Smooth muscle cell (in vitro differentiated cells): ENCODE data around the gene MMP1. TPM values are rescaled to one million over a fixed set of nuclear protein-coding genes. Genes with fewer than 3 reads are reported as not detected.

Experiments used
- DNase-seq: peaks from one replicate; lab custom pipeline; 2025; ENCODE audit not compliant: unreplicated experiment; lab: John Stamatoyannopoulos, UW
- H2AFZ ChIP-seq: fragments of 200-600 bp; sonication (generic); 2 replicates; pipeline ENCODE4 v1.6.0; 2016; ENCODE audit warnings: antibody characterized with exemption, low read depth, mild to moderate bottlenecking
- H3F3A ChIP-seq: fragments of 200-600 bp; sonication (generic); 2 replicates; pipeline ENCODE4 v1.6.0; 2017; ENCODE audit warnings: antibody characterized with exemption, low read depth
- H3K27ac ChIP-seq: fragments of 200-600 bp; sonication (generic); 2 replicates; pipeline ENCODE4 v1.5.1; 2016; ENCODE audit warnings: low read depth, mild to moderate bottlenecking
- H3K27me3 ChIP-seq: fragments of 200-600 bp; sonication (generic); 2 replicates; pipeline ENCODE4 v1.6.1; 2016; ENCODE audit warnings: low read depth, mild to moderate bottlenecking
- H3K36me3 ChIP-seq: fragments of 200-600 bp; sonication (generic); 2 replicates; pipeline ENCODE4 v1.5.1; 2016; ENCODE audit warnings: low read depth
- H3K4me1 ChIP-seq: fragments of 200-600 bp; sonication (generic); 2 replicates; pipeline ENCODE4 v1.5.1; 2016; ENCODE audit warnings: low read depth
- H3K4me2 ChIP-seq: fragments of 200-600 bp; sonication (generic); 2 replicates; pipeline ENCODE4 v1.6.0; 2016; ENCODE audit warnings: mild to moderate bottlenecking
- H3K4me3 ChIP-seq: fragments of 200-600 bp; sonication (generic); 2 replicates; pipeline ENCODE4 v1.5.1; 2016; ENCODE audit warnings: mild to moderate bottlenecking
- H3K79me2 ChIP-seq: fragments of 200-600 bp; sonication (generic); 2 replicates; pipeline ENCODE4 v1.6.0; 2016; ENCODE audit warnings: low read depth, mild to moderate bottlenecking
- H3K9ac ChIP-seq: fragments of 200-600 bp; sonication (generic); 2 replicates; pipeline ENCODE4 v1.6.0; 2016; ENCODE audit warnings: low read depth
- H3K9me3 ChIP-seq: fragments of 200-600 bp; sonication (generic); replicated peaks from 2 replicates; pipeline ENCODE4 v1.5.1; 2016; ENCODE audit warnings: low read depth
- H4K20me1 ChIP-seq: fragments of 200-600 bp; sonication (generic); 2 replicates; pipeline ENCODE4 v1.6.0; 2016; ENCODE audit warnings: low read depth
- CTCF ChIP-seq: fragments of 200-600 bp; sonication (generic); IDR thresholded peaks from 2 replicates; pipeline ENCODE4 v1.5.1; 2017; ENCODE audit warnings: borderline replicate concordance, mild to moderate bottlenecking, antibody characterized with exemption; ENCODE audit not compliant: insufficient read depth, poor library complexity, severe bottlenecking
- WGBS: methylation state at CpG from one replicate; pipeline ENCODE4 v1.1.7; 2016; ENCODE audit warnings: low lambda C conversion rate; 5-methylcytosine and 5-hydroxymethylcytosine counted together
- polyA plus RNA-seq: library from polyadenylated mRNA; unstranded; fragments of >200 nt; fragmentation: Nextera tagmentation; extraction: Ambion mirVana; gene quantifications from 2 replicates; pipeline ENCODE4 v1.2.1, GENCODE V29; 2016
- total RNA-seq: library from RNA; depleted of rRNA; stranded (reverse); fragments of >200 nt; gene quantifications from 2 replicates; pipeline ENCODE4 v1.2.3, GENCODE V29; 2014

Gene MMP1
- total and polyA plus RNA-seq, 2 experiments from 2014 or later = 9.1 to 38.3 TPM

GRCh38 chr11:102783720-102784119 is 14.2 kb downstream of the MMP1 start:
- no peaks in the 10 kb centered on the region for H3F3A ChIP-seq
- peaks cover 6% of the 10 kb centered on the region for H3K4me1 ChIP-seq
- no peak for TF ChIP-seq CTCF
- no peaks in the 10 kb centered on the region for H3K9me3 ChIP-seq
- no peak overlapping the region for H3K9ac ChIP-seq
- H3K27ac ChIP-seq = no peak overlapping the region
- no peak for DNase-seq
- H3K79me2 ChIP-seq = no peaks in the 10 kb centered on the region
- H3K36me3 ChIP-seq = no peaks in the 10 kb centered on the region
- no peak overlapping the region for H3K4me3 ChIP-seq
- no peak overlapping the region for H3K4me2 ChIP-seq
- 69% methylated on average over 2 of the region's 2 CpGs for WGBS
- H2AFZ ChIP-seq = no peak overlapping the region
- no peaks in the 10 kb centered on the region for H3K27me3 ChIP-seq
- no peaks in the 10 kb centered on the region for H4K20me1 ChIP-seq

- Histone ChIP-seq H4K20me1 (no peaks in the 10 kb centered on the region), H3F3A (no peaks in the 10 kb centered on the region), H3K36me3 (no peaks in the 10 kb centered on the region), H2AFZ (no peak overlapping the region), H3K27me3 (no peaks in the 10 kb centered on the region), H3K79me2 (no peaks in the 10 kb centered on the region), H3K4me2 (no peak overlapping the region), H3K9me3 (no peaks in the 10 kb centered on the region), H3K4me3 (no peak overlapping the region), H3K27ac (no peak overlapping the region), H3K9ac (no peak overlapping the region), H3K4me1 (peaks cover 6% of the 10 kb centered on the region)
- no peak for TF ChIP-seq CTCF
- DNase-seq = no peak
These were observed 14.9 kb downstream of the MMP1 start for GRCh38 chr11:102783016-102783415.

- Histone ChIP-seq H3K36me3 (no peaks in the 10 kb centered on the region), H3K4me2 (no peak overlapping the region), H3K27ac (no peak overlapping the region), H3K4me3 (no peak overlapping the region), H2AFZ (no peak overlapping the region), H3K79me2 (no peaks in the 10 kb centered on the region), H3K4me1 (peaks cover 6% of the 10 kb centered on the region), H3K27me3 (no peaks in the 10 kb centered on the region), H3K9ac (no peak overlapping the region), H4K20me1 (no peaks in the 10 kb centered on the region), H3F3A (no peaks in the 10 kb centered on the region), H3K9me3 (no peaks in the 10 kb centered on the region)
- TF ChIP-seq CTCF = no peak
- DNase-seq = no peak
- 98% methylated on average over 2 of the region's 2 CpGs for WGBS
These were observed 16.3 kb downstream of the MMP1 start for GRCh38 chr11:102781676-102782075.

- H3K79me2 ChIP-seq = no peaks in the 10 kb centered on the region
- no peaks in the 10 kb centered on the region for H3K27me3 ChIP-seq
- H3K4me1 ChIP-seq = peaks cover 6% of the 10 kb centered on the region
- H3K27ac ChIP-seq = no peak within 1 kb of the TSS
- no peaks in the 10 kb centered on the region for H4K20me1 ChIP-seq
- WGBS = 14% methylated on average over 2 of the region's 2 CpGs
- H3K4me2 ChIP-seq = peak within 1 kb of the TSS; percentile 63
- H3F3A ChIP-seq = no peaks in the 10 kb centered on the region
- peak; percentile 48 for TF ChIP-seq CTCF
- H2AFZ ChIP-seq = no peak within 1 kb of the TSS
- H3K36me3 ChIP-seq = no peaks in the 10 kb centered on the region
- no peak within 1 kb of the TSS for H3K4me3 ChIP-seq
- H3K9ac ChIP-seq = peak within 1 kb of the TSS; percentile 4
- no peak for DNase-seq
- no peaks in the 10 kb centered on the region for H3K9me3 ChIP-seq
These were observed 17.5 kb downstream of the MMP1 start, which contains the start of gene MMP10 for GRCh38 chr11:102780491-102780918. Gene MMP10, minus strand, starts transcription at chr11:102780628. Its CDS starts 37 bp downstream, at chr11:102780591.
